GM18873 (cell line): ENCODE data around the gene NR4A3.

Source experiments
- ATAC-seq: cut with Tn5 transposase; IDR thresholded peaks from one replicate; pipeline ENCODE4 v1.9.1; 2021; ENCODE audit warnings: mild to moderate bottlenecking, moderate library complexity, moderate number of reproducible peaks; ENCODE audit not compliant: unreplicated experiment, low FRiP score

Gene NR4A3

GRCh38 chr9:99867536-99867935 lies 45.9 kb downstream of the NR4A3 start:
- ATAC-seq: no peak

DNA sequence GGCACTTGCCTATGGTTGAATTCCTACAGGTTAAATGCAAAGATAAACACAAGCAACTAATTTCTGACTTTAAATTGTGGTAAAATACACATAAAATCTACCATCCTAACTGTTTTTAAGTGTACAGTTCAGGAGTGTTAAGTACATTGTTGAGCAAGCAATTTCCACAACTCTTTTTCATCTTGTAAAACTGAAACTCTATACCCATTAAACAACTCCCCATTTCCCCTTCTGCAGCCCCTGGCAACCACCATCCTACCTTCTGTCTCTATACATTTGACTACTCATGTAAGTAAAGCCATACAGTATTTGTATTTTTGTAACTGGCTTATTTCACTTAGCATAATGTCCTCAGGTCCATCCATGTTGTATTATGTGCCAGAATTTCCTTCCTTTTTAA lies 46.3 kb downstream of the NR4A3 start:
- ATAC-seq: no peak

DNA sequence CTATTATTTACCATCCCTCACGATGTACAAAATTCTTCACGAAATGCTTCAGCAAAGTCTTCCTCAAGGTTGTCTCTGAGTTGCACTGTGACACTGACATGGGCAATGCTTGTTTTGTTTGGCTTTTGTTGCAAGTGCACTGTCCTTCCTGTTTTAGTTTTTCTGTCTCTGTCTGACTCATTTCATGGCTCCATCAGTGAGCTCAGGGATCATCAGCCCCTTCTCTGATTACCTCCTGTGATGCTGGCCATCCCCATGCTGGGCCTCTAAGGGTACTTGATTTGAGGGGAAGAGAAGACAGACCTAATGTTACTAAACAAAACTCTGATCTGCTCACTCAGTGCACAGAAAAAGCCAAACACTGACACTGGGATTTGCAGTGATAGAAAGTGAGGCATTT lies 47.2 kb downstream of the NR4A3 start:
- peak; percentile 86 for ATAC-seq

DNA sequence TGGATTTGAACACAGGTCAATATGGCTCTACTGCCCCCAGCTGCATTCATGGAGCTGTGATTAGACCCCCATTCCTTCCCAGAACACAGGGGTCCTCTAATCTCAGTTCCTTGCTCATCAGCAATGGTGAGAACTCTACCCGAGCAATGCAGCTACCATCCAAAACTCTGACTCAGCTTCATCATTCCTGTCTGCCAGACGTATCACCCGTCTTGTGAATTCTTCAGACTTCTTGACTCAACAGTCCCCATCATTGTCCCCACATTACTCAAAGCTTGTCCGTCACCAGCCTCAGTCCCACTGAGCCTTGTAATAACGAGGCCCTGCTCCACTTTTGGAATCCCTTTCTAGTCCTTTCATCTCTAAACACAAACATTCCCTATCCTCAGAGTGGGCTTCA lies 48.4 kb downstream of the NR4A3 start:
- ATAC-seq: no peak

DNA sequence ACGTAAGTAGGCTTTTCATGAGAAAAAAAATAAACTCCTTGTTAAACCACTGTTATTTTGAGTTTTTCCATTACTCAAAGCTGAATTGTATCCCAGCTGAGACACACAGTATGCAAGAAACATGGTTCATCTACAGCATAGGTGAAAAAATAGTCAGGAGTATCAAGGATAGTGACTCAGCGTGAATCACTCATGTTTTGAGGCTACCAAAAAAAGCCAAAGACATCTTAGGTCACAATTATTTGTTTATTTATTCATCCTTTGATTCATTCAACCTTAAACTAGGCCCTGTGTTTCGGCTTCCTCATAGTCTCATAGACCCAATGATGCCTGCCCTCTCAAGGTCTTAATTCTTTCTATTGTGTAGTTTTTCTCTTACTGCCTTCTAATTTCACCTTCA lies 51.8 kb downstream of the NR4A3 start:
- ATAC-seq: no peak

GRCh38 chr9:99873943-99874584 lies 52.4 kb downstream of the NR4A3 start:
- no peak for ATAC-seq

GRCh38 chr9:99876190-99876589 lies 54.5 kb downstream of the NR4A3 start:
- ATAC-seq: no peak

DNA sequence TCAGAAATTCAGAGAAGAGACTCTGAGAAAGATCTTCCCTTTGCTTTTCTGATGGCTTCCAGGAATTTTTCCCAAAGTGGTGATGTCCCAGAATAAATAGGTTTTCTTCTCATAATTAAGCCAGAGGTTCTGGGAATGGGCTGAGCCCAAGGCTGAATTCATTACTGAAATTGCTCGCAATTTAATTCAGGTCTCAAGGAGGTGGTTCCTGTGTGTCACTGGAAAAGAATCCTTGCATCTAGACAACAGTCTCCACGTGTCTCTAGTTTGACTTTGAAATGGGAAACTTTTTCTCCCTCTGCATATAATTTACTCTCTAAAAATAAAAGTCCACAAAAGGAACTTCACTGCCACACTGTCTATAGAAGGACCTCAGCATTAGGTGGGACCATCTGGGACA lies 57.0 kb downstream of the NR4A3 start:
- no peak for ATAC-seq

- no peak for ATAC-seq
These were observed 60.1 kb downstream of the NR4A3 start for GRCh38 chr9:99881769-99882168.

DNA sequence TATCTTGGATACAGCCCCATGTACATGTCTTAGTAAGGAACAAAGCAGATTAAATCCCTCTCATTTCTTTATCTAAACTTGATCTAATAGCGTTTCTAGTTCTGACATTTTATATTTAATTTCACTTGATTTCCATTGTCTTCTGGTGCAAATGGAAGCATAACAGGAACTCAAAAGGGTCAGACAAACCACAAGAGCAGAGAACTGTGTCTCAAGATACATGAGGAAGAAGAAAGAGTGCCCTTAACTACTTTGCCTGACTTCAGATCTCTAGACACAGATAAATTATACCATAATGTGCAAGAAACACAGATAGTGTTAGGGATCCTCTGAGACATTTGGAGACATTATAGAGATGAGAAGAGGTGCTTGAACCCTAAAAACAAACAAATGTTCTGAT lies 64.1 kb downstream of the NR4A3 start:
- no peak for ATAC-seq

GRCh38 chr9:99889120-99889519 lies 67.4 kb downstream of the NR4A3 start:
- ATAC-seq: no peak

DNA sequence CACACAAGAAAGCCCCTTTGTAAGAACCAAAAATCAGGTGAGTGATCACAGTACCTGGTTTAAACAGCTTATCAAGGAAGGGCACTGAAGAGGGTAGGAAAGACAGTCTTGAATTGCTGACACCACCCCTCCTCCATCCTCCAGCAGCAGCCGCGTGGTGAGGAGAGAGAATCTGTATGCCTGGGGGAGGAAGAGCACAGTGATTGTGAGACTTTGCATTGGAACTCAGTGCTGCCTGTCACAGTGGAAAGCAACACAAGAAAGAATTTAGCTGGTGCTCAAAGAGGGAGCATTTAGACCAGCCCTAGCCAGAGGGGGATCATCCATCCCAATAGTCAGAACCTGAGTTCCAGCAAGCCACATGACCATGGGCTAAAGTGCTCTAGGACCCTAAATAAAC lies 73.1 kb downstream of the NR4A3 start:
- ATAC-seq: no peak

- ATAC-seq: no peak
These were observed 73.8 kb downstream of the NR4A3 start for GRCh38 chr9:99895510-99895909.

GRCh38 chr9:99896119-99896518 lies 74.4 kb downstream of the NR4A3 start:
- ATAC-seq: no peak

DNA sequence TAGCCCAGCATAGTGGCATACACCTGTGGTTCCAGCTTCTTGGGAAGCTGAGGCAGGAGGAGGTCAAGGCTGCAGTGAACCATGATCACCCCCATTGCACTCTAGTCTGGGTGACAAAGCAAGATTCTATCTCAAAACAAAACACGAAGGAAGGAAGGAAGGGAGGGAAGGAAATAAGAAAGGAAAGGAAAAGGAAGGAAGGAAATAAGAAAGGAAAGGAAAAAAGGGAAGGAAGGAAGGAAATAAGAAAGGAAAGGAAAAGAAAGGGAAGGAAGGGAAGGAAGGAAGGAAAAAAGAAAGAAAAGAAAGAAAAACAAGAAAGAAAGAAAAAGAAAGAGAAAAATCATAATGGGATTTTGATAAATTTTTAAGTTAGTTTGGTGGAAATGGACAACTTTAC lies 81.7 kb downstream of the NR4A3 start:
- ATAC-seq: no peak

DNA sequence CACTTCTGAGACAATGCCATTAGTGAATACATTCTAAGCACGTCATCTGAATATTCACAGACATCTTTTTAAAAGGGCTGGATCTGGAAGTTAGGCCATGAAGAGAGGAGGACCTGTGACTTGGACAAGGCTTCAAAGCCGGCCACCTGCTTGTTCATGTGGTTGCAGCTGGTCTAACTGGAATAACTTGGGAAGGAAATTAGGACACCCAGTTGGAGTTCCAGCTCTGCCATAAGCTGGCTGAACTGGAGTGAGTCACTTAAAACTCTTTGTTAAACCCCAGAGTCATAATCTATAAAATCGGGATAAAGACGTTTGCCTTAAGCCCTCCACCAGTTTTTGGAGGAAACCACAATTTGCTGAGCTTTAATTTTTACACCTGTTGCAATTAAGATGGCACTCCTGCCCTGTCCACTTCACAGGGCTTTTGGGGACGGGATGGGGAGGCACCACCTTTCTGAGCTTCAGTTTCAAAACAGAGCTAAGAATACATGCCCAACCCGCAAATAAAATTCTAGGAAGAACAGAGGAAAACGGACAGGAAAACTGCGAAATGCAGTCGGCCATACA lies 84.2 kb downstream of the NR4A3 start:
- no peak for ATAC-seq

DNA sequence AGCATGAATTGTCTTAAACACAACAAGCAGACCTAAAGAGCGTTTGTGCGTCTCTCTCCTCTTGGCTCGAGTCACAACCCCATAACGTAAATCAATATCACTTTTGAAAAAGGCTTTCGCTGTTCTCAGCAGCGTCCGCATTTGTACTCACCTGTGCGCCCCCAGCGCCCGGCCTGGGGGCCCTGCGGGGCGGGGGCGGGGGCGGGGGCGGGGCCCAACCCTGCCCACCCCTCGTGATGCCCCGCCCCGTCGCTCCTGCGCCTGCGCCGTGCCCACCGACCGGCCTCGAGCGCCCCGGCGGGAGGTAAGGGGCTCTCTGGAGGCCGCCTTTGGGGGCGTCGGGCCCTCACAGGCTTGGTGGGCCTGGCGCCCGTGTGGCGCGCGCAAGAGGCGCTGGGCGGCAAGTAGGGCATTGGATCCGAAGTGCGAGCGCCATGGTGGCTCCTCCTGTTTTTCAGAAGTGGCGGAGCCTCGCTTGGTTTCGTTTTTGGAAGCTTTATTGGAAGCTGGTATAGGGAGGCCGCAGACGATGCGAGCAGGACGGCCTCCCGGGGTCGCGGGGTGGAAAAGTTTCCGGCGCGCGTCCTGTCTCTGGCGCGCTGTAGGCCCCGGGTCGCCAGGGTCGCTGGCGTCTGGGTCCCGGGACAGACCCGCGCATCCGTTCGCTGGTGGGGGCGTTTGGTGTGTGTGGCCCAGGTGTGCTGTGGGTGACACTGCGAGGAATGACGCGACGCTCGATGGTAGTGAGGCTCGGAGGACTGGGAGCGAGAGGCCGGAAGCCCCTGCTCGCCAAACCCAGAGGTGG lies 84.9 kb downstream of the NR4A3 start, which contains the start of gene STX17:
STX17 (plus strand) TSS at position 252 of the 805 bp plus-strand sequence. CDS start 8,586 bp downstream, outside the sequence.
- ATAC-seq: peak; percentile 70

GRCh38 chr9:99907208-99907532 lies 85.5 kb downstream of the NR4A3 start:
- ATAC-seq: no peak

DNA sequence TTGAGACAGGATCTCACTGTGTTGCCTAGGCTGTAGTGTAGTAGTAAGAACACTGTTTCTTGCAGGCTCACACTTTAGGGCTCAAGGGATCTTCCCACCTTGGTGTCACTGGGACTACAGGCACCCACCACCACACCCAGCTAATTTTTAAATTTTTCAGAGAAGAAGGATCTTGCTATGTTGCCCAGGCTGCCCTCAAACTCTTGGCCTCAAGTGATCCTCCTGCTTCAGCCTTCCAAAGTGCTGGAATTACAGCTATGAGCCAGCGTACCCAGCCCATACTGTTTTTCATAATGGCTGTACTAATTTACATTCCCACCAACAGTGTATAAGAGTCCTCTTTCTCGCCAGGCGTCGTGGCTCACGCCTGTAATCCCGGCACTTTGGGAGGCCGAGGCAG lies 89.9 kb downstream of the NR4A3 start:
- ATAC-seq: no peak
